HL-60/S4 treated with retinoic acid at 250 ng/mL for 4 days and 3 days (cell line): ENCODE data around the gene TBX10.
"Not testable (repeated sequence)": the region's sequence is repeated elsewhere in the genome, so short reads cannot be mapped to it uniquely, and the experiment has no call there.

Source experiments
- in situ Hi-C: fragments of 300-500 bp; cut with MboI; formaldehyde crosslinking; loops from 2 replicates; pipeline ENCODE4 v1.7.0; 2022; ENCODE audit warnings: low sequenced_read_pairs

TBX10 gene

GRCh38 chr11:67664696-67665540 is 25.4 kb upstream of the TBX10 start:
- in situ Hi-C loops: no loop called here

DNA sequence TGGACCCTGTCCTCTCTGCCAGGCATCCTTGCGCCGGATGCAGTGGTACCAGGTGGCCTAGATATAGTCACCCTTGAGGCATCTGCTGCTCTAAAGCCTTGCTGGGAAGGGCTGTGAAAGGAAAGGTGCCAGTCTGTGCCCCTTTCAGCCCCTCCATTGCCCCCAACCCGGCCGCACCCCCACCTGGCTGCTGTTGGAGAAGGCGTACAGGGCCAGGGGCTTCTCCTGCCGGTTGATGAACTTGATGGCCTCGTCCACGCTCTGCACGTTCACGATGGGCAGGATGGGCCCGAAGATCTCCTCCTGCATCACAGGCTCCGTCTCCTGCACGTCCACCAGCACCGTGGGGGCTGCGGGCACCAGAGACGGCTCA is 24.6 kb upstream of the TBX10 start:
- in situ Hi-C loops: no loop called here

DNA sequence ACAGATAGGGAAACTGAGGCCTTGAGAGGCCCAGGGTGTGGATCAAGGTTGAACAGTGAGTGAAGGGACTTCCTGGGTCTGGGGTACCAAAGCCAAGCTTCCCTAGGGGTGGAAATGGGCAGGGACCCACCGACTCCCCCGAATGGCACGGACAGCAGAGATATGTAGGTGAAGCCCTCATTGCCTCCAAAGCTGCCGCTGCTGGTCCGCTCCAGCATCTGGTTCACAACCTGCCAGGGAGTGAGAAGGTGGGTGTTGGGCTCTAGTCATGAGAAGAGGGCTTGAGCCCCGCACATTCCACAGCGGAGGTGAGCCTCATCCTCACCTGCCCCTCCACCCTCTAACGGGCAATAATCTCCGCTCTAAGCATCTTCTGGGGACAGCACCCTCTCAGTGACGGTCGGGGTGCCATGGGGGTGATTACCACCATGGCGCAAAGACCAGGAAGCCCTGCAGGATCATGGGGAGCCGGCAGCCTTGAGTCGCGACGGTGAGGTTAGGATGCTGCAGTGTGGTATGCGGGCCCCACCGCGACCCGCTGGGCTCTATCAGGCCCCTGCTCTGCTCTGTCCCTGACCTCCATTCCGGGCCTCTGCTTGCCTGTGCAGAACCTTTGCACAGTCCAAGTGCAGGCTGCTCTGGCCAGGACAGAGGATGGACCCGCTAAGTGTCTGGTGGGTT is 24.1 kb upstream of the TBX10 start:
- in situ Hi-C loops: no loop called here

DNA sequence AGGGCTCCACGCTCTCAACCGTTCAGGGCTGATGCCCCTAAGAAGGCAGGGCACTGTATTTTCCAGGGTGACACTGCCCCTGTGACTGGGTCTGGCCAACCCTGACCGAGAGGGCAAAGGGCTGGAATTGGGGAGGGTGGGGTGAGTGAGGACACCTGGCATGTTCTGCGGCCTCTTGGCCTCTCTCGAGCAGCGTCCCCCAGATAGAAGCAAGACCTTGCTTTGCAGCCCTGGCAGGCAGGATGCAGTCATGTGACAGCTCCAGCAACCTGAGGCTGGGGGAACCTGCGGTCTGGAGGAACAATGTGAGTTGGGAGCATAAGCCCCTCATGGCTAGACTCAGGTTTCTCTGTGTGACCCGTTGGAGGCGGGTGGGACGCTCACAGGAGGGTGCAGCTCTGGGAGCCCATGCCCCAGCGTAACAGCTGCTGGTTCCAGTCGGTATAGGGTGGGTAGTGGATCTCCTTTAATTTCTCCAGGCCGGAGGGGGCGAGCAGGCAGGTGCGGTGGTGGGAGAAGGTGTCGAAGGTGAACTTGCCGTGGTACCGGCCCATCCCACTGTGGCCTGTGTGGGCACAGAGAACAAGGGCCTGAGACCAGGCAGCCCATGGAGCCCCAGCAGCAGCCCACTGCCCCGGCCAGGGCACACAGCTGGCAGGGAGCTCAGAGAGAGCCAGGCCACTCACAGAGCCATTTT is 23.4 kb upstream of the TBX10 start:
- in situ Hi-C loops: no loop called here

- in situ Hi-C loops: no loop called here
These were observed 22.7 kb upstream of the TBX10 start for GRCh38 chr11:67662142-67662834.

DNA sequence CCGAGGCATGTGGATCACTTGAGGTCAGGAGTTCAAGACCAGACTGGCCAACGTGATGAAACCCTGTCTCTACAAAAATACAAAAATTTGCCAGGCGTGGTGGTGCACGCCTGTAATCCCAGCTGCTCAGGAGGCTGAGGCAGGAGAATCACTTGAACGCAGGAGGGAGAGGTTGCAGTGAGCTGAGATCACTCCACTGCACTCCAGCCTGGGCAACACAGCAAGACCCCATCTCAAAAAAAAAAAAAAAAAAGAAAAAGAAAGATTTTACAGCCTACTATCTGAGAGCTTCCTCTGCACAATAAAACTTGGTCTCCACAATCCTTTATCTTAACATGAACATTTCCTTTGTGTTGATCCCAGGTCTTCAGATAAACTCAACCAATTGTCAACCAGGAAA is 21.2 kb upstream of the TBX10 start:
- in situ Hi-C loops: not testable (repeated sequence)

GRCh38 chr11:67659651-67660165 is 20.1 kb upstream of the TBX10 start:
- in situ Hi-C loops: not testable (repeated sequence)

DNA sequence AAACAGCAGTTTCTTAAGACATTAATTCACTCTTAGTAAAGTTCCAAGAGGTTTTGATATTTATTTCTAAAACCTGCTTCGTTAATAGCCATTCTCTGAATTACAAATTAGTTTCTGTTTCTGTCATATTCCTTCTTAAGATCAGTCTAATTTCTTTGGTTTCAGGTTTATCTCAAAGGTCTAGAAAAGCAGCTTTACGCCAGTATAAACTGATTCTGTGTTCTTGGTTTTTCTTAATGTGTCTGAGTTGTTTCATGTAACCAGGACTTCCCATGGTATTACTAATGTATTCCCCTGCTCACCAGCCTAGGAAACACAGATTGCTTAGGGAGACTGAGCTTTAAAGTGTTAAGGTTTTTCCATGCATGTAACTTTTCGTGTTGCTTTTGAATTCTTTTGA is 17.7 kb upstream of the TBX10 start:
- in situ Hi-C loops: no loop called here

- in situ Hi-C loops: no loop called here
These were observed 16.8 kb upstream of the TBX10 start for GRCh38 chr11:67656278-67656922.

GRCh38 chr11:67654225-67654624 is 14.7 kb upstream of the TBX10 start:
- in situ Hi-C loops: no loop called here

GRCh38 chr11:67652965-67653845 is 13.6 kb upstream of the TBX10 start:
- in situ Hi-C loops: no loop called here

DNA sequence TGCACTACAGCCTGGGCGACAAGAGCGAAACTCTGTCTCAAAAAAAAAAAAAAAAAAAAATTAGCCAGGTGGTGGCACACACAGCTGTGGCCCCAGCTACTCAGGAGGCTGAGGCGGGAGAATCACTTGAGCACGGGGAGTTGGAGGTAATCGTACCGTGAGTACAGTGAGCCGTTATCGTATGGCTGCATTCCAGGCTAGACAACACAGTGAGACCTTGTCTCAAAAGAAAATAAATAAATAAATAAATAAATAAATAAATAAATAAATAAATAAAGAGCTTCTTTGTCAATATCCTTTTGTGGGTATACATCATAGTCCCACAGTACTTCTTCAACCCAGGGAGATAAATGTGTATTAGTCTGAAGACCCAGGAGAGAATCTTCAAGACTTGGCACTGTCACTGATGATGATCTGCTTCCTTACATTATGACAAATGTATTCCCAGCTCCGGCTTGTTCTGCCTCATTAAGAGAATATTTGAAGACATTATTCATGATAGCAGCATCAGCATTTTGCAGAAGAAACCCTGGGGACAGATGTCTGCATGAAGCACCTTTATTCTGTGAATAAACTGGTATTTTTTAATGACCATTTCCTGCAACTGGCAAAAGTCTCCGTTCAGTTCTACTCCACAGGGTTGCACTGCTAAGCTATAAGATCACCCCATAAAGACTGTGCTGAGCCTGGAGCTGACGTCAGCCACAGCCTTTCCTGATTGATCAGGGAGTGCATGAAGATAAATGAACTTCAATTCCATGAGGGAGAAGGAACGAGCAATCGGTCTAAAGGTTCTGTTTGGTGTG is 12.6 kb upstream of the TBX10 start:
- in situ Hi-C loops: no loop called here

DNA sequence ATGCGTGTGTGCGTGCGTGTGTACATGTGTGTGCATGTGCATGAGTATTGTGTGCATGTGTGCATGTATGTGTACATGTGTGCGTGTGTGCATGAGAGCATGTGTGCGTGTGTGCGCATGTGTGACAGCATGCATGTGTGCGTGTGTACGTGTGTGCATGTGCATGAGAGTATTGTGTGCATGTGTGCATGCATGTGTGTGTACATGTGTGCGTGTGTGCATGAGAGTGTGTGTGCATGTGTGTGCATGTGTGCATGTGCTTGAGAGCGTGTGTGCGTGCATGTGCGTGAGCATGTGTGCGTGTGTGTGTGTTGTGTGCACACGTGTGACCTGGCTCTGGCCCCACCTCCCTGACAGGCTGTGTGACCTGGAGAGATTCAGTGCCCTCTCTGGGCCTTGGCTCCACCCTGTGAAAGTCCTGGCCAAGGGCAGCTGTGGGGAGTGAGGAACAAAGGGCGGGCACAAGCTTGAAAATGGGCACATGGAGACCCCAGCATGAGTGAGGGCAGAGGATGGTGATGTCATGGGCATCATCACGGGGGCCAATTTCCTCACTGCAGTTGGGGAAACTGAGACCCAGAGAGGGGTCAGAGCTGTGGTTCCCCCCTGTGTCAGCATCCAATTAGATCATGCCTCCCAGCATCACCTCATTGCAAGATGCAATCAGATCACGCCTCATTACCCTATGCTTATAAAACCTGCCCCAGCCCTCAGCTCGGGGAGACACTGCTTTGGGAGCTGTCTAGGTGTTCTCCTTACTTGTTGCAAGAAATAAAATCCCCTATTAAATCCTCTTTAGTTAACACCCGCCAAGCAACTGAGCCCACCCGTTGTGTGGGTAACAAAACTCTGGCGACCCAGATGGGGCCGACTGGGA is 10.3 kb upstream of the TBX10 start:
- in situ Hi-C loops: no loop called here

- in situ Hi-C loops: no loop called here
These were observed 9.4 kb upstream of the TBX10 start for GRCh38 chr11:67648796-67649613.

GRCh38 chr11:67648140-67648795 is 8.7 kb upstream of the TBX10 start:
- in situ Hi-C loops: no loop called here

DNA sequence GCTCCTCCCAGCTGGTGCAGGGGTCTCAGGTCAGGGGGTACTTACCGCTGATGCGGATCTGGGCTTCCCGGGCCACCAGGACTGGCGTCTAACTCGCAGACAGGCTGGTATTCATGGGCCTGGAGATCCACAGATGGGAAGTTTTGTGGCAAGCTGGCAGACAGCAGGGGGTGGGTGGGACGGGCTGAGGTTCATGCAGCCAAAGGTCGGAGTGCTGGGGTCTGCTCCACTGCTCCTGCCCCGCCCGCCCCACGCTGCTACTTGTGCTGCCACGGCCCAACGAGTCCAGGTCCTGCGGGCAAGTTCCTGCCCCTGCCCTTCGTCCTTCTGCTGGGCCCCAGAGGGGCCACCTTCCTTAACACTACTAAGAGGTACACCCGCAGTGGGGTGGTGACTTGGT is 7.9 kb upstream of the TBX10 start:
- in situ Hi-C loops: no loop called here
